AG09319 (cell line): Measurements from ENCODE around the gene SLIT3.

ENCODE experiments used
- DNase-seq: peaks from one replicate; pipeline ENCODE4 v3.0.0-alpha.2; 2010; ENCODE audit warnings: low read depth; ENCODE audit errors: extremely low read depth
- CTCF ChIP-seq: IDR thresholded peaks from 2 replicates; pipeline ENCODE4 v1.5.1; 2011; ENCODE audit warnings: low read depth, mild to moderate bottlenecking, inconsistent platforms, low read length, moderate library complexity

The SLIT3 gene

DNA sequence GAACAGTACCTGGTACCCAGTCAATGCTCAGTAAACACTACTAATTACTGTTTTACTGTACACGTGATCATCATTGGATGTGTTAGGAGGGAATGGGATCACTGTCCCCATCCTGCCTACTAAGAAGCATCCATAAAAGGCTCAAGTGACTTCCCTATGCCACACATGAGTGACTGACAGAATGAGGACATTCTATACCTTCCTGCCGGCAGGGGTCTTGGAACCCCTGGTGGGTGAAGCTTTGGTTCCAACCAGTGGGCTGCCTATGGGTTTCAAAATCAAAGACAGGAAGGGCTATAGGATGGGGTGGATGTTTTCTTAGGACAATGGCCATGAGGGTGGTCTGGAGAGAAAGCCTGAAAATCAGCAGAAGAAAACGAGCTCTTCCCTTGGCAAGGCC, 512.2 kb downstream of the SLIT3 start:
- no peak for TF ChIP-seq CTCF
- no peak for DNase-seq

DNA sequence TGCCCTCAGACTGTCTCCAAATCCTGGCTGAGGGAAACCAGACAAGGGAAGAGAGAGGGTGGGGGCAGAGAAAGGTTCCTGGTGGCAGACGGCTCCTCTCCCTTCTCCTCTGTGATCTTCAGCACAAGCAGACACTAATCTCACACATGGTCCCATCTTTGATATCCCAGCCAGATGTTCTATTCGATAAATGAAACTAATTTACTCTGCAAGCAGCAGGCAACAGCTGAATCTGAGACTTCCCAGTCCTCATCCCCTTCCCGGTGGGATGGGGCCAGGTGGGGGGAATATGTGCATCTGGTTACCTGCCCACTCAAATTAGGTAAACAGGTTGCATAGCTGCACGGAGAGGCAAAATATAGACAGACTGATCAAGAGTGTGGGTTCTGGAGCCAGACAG, 512.8 kb downstream of the SLIT3 start:
- no peak for TF ChIP-seq CTCF
- DNase-seq: no peak

DNA sequence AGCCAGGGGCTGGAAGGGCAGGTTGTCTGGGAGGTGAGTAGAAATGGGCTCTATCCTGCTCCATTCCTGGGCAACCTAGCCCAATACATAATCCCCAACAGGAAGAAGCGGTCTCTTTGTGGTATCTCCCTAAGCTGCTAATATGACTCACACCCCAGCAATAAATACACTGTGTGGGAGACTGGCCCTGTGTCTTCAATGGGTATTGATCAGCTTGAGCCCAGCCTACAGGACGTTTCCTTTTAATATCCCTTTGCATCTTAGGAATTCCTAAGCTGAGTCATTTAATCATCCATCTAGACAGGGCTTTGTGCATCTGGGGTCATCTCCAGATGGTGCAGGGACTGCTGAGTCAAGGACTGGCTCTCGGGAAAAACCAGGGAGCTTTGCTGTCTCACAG, 514.8 kb downstream of the SLIT3 start:
- no peak for TF ChIP-seq CTCF
- no peak for DNase-seq

DNA sequence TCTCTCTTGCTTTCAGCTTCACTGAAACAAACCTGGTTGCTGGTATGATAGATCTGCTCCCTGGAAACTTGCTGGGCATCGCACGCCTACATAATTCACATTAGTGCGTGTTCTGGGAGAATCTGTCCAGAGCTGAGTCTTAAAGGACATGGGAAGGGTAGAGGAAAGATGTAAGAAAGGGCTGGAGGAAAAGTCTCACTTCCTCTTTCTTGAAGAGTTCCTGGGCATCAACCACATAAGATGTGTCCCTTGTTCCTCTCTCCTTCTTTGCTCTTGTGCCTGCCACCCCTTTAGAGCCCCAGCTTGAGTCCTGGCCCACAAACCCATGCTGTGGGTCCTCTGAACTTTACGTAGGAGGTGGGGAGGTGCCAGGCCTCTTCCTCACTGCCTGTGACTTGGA, 516.5 kb downstream of the SLIT3 start:
- no peak for TF ChIP-seq CTCF
- no peak for DNase-seq

GRCh38 chr5:168781941-168782571, 518.9 kb downstream of the SLIT3 start:
- no peak for DNase-seq
- TF ChIP-seq CTCF: no peak

DNA sequence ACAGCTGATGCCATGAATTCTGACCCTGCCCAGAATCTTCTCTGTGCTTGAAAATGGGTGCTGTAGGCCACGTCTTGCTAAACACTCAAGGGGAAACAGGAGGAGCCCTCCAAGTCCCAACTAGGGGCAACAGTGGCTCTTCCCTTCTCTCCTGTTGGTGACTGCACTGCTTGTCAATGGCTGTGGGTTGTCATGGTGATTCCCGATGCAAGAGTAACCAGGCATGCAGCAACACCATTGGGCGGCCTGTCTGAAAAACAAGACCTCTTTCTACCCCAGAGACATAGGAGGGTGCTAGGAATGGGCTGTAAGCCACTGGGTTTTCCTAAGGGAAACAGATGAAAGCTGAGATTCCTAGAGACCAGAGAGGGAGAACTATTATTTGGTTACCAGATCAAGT, 520.1 kb downstream of the SLIT3 start:
- DNase-seq: no peak
- no peak for TF ChIP-seq CTCF

DNA sequence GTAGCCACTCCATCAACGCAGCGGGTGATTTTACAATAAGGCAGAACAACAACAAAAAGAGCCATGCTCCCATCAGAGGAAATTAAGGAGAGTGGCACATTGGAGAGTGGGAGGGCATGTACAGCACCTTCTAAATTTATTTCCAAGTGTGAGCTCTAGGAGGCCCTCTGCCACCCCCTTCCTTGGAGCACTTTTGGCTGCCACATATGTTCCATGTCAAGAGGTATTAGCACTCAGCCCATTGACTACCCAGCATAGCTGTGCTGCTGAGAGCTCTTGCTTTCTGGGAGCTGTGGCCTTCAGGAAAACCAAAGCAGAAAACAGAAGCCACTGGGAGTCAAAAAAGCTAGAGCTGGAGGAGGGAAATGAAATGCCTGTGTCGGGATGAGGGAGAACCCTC, 521.6 kb downstream of the SLIT3 start:
- DNase-seq: no peak
- no peak for TF ChIP-seq CTCF
